HL-60 (cell line): ENCODE data around the gene ARID1B.

Experiments
- DNase-seq, 2 experiments: peaks; one replicate each; pipeline ENCODE4 v3.0.0-alpha.2; 2010 to 2020; ENCODE audit warnings: low read depth in 1 of 2, low spot score in 1 of 2
- H3K27ac ChIP-seq: fragments of 250-450 bp; sonication (Bioruptor Pico); replicated peaks from 2 replicates; pipeline ENCODE4 v1.5.1; 2020; ENCODE audit warnings: mild to moderate bottlenecking, moderate library complexity
- H3K27me3 ChIP-seq: fragments of 250-450 bp; sonication (Bioruptor Pico); 2 replicates; pipeline ENCODE4 v1.5.1; 2021; ENCODE audit warnings: mild to moderate bottlenecking, moderate library complexity; ENCODE audit not compliant: insufficient read depth, poor library complexity, severe bottlenecking
- H3K4me3 ChIP-seq: replicated peaks from 2 replicates; pipeline ENCODE4 v1.5.1; 2011; ENCODE audit warnings: mild to moderate bottlenecking, control low read depth, low read length; ENCODE audit not compliant: insufficient read depth
- CTCF ChIP-seq: IDR thresholded peaks from one replicate; pipeline ENCODE4 v1.5.1; 2011; ENCODE audit warnings: low read length, control low read depth, inconsistent platforms; ENCODE audit not compliant: insufficient read depth
- GABPA ChIP-seq: IDR thresholded peaks from 2 replicates; pipeline ENCODE4 v1.6.1; 2012; ENCODE audit warnings: low read depth
- POLR2AphosphoS5 ChIP-seq: IDR thresholded peaks from 2 replicates; pipeline ENCODE4 v1.6.1; 2012; ENCODE audit warnings: low read depth
- REST ChIP-seq: IDR thresholded peaks from 2 replicates; pipeline ENCODE4 v1.6.1; 2012; ENCODE audit warnings: low read depth; ENCODE audit not compliant: insufficient replicate concordance
- SPI1 ChIP-seq: IDR thresholded peaks from 2 replicates; pipeline ENCODE4 v1.6.1; 2012; ENCODE audit warnings: low read depth, mild to moderate bottlenecking, borderline replicate concordance

ARID1B gene

GRCh38 chr6:156976216-156977127 lies 199.3 kb downstream of the ARID1B start:
- Histone ChIP-seq H3K27me3 (no peaks in the 10 kb centered on the region), H3K4me3 (no peak overlapping the region), H3K27ac (no peak overlapping the region)
- TF ChIP-seq GABPA (no peak), POLR2AphosphoS5 (no peak), SPI1 (no peak), REST (no peak)
- no peak for DNase-seq

GRCh38 chr6:156977527-156978291 lies 200.5 kb downstream of the ARID1B start:
- no peak for DNase-seq
- Histone ChIP-seq H3K27me3 (no peaks in the 10 kb centered on the region), H3K4me3 (no peak overlapping the region), H3K27ac (no peak overlapping the region)
- TF ChIP-seq SPI1 (no peak), POLR2AphosphoS5 (no peak), CTCF (no peak), REST (no peak), GABPA (no peak)

- no peak overlapping the region for H3K4me3 ChIP-seq
Measured at GRCh38 chr6:156978948-156979347, 201.8 kb downstream of the ARID1B start.

More at GRCh38 chr6:156978948-156979347, 201.8 kb downstream of the ARID1B start:
- no peak for TF ChIP-seq CTCF
- TF ChIP-seq REST = no peak
- TF ChIP-seq POLR2AphosphoS5 = no peak
- no peak for TF ChIP-seq SPI1
- no peak for TF ChIP-seq GABPA
- Histone ChIP-seq H3K27ac (no peak overlapping the region), H3K27me3 (no peaks in the 10 kb centered on the region)
- DNase-seq = no peak
